Keratinocyte (primary cell): ENCODE data around the gene AGO1. TPM values are rescaled to one million over a fixed set of nuclear protein-coding genes. Genes with fewer than 3 reads are reported as not detected.

ENCODE experiments used
- DNase-seq: peaks from one replicate; pipeline ENCODE4 v3.0.0-alpha.2; 2011; ENCODE audit warnings: low read depth, missing footprints, low spot score
- FAIRE-seq: peaks from 2 replicates; lab custom pipeline; 2011; peaks lifted over from hg19 to GRCh38; lab: Jason Lieb, UNC
- H2AFZ ChIP-seq: 2 replicates; pipeline ENCODE4 v1.6.0; 2012; ENCODE audit warnings: low read length, control low read depth, inconsistent platforms; ENCODE audit not compliant: control insufficient read depth
- H3K27ac ChIP-seq: 2 replicates; pipeline ENCODE4 v1.5.1; 2011; ENCODE audit warnings: low read length; ENCODE audit not compliant: control insufficient read depth, insufficient read depth
- H3K27me3 ChIP-seq: 3 replicates; pipeline ENCODE4 v1.6.0; 2011; ENCODE audit warnings: low read length; ENCODE audit not compliant: control insufficient read depth, insufficient read depth; ENCODE audit errors: extremely low read depth
- H3K36me3 ChIP-seq, 2 experiments: 2 replicates in 1 of 2; 3 replicates in 1 of 2; pipeline ENCODE4 v1.5.1; 2011; ENCODE audit warnings: low read length in 2 of 2, mild to moderate bottlenecking in 1 of 2; ENCODE audit not compliant: control insufficient read depth in 2 of 2, insufficient read depth in 2 of 2; ENCODE audit errors: extremely low read depth in 1 of 2
- H3K4me1 ChIP-seq: 3 replicates; pipeline ENCODE4 v1.5.1; 2011; ENCODE audit warnings: low read length; ENCODE audit not compliant: control insufficient read depth, insufficient read depth; ENCODE audit errors: extremely low read depth
- H3K4me2 ChIP-seq: 3 replicates; pipeline ENCODE4 v1.6.0; 2011; ENCODE audit warnings: low read depth, low read length; ENCODE audit not compliant: control insufficient read depth, insufficient read depth; ENCODE audit errors: extremely low read depth
- H3K4me3 ChIP-seq, 3 experiments: fragments of 200-600 bp in 1 of 3; sonication (generic) in 1 of 3; 2 replicates in 2 of 3; 3 replicates in 1 of 3; pipeline ENCODE4 v1.5.1; 2011 to 2016; ENCODE audit warnings: low read length in 3 of 3, mild to moderate bottlenecking in 3 of 3, control low read depth in 2 of 3, inconsistent platforms in 1 of 3, low read depth in 1 of 3, mixed read lengths in 1 of 3, mixed run types in 1 of 3, moderate library complexity in 1 of 3; ENCODE audit not compliant: control insufficient read depth in 2 of 3, insufficient read depth in 2 of 3; ENCODE audit errors: extremely low read depth in 1 of 3
- H3K79me2 ChIP-seq: 2 replicates; pipeline ENCODE4 v1.6.0; 2012; ENCODE audit warnings: low read length; ENCODE audit not compliant: control insufficient read depth, insufficient read depth
- H3K9ac ChIP-seq: 3 replicates; pipeline ENCODE4 v1.6.0; 2011; ENCODE audit warnings: low read length; ENCODE audit not compliant: control insufficient read depth, insufficient read depth; ENCODE audit errors: extremely low read depth
- H3K9me1 ChIP-seq: 3 replicates; pipeline ENCODE4 v1.6.0; 2011; ENCODE audit warnings: low read length; ENCODE audit not compliant: control insufficient read depth, insufficient read depth; ENCODE audit errors: extremely low read depth
- H3K9me3 ChIP-seq: 2 replicates; pipeline ENCODE4 v1.5.1; 2012; ENCODE audit warnings: low read depth, low read length; ENCODE audit not compliant: control insufficient read depth
- H4K20me1 ChIP-seq: 3 replicates; pipeline ENCODE4 v1.6.0; 2011; ENCODE audit warnings: low read length; ENCODE audit not compliant: control insufficient read depth, insufficient read depth; ENCODE audit errors: extremely low read depth
- EZH2 ChIP-seq: IDR thresholded peaks from one replicate; pipeline ENCODE4 v1.6.1; 2012; ENCODE audit warnings: inconsistent platforms, mild to moderate bottlenecking, low read length, moderate library complexity
- dilution Hi-C: fragments of 300-500 bp; cut with MboI; formaldehyde crosslinking; loops from one replicate; pipeline ENCODE4 v1.7.0; 2020; ENCODE audit warnings: low sequenced_read_pairs; ENCODE audit not compliant: extremely low pct_ligation_motif_present
- polyA plus RNA-seq, 5 experiments: library from polyadenylated mRNA; depleted of rRNA in 3 of 5; stranded (reverse) in 3 of 5; stranded (forward) in 1 of 5; unstranded in 1 of 5; fragments of >200 nt; gene quantifications; 1 replicate in 1 of 5; 2 replicates in 3 of 5; 3 replicates in 1 of 5; pipeline versions ENCODE4 v1.2.1 to v1.2.3, GENCODE V29; 2011 to 2012; ENCODE audit warnings: missing spikeins in 2 of 5, low read depth in 1 of 5, low replicate concordance in 1 of 5
- TF ChIP-seq, protein P1 (sequence below), 3 experiments: IDR thresholded peaks in 1 of 3; conservative IDR thresholded peaks in 1 of 3; optimal IDR thresholded peaks in 1 of 3; 2 replicates in 2 of 3; 3 replicates in 1 of 3; pipeline versions ENCODE3 to v1.5.1; 2011; ENCODE audit warnings: low read length in 3 of 3, mild to moderate bottlenecking in 3 of 3, moderate library complexity in 2 of 3, control low read depth in 1 of 3, inconsistent platforms in 1 of 3; ENCODE audit not compliant: insufficient read depth in 2 of 3; ENCODE audit errors: extremely low read depth in 1 of 3

AGO1 gene
- polyA plus RNA-seq, 1 donor (not counting 4 experiments of a cell fraction or from before 2014, with no cell fraction given): 5.7 TPM

- Histone ChIP-seq H3K9me3 (no peaks in the 10 kb centered on the region), H3K27me3 (no peaks in the 10 kb centered on the region), H3K27ac (no peak overlapping the region), H3K9ac (no peak overlapping the region), H3K4me1 (no peaks in the 10 kb centered on the region), H3K9me1 (no peaks in the 10 kb centered on the region), H3K4me3 (no peak overlapping the region), H3K36me3 (peaks cover 27 to 28% of the 10 kb centered on the region in 2 experiments), H3K4me2 (no peak overlapping the region), H2AFZ (no peak overlapping the region), H3K79me2 (no peaks in the 10 kb centered on the region), H4K20me1 (no peaks in the 10 kb centered on the region)
- no peak for FAIRE-seq
- TF ChIP-seq EZH2: no peak
- TF ChIP-seq, protein P1, sequence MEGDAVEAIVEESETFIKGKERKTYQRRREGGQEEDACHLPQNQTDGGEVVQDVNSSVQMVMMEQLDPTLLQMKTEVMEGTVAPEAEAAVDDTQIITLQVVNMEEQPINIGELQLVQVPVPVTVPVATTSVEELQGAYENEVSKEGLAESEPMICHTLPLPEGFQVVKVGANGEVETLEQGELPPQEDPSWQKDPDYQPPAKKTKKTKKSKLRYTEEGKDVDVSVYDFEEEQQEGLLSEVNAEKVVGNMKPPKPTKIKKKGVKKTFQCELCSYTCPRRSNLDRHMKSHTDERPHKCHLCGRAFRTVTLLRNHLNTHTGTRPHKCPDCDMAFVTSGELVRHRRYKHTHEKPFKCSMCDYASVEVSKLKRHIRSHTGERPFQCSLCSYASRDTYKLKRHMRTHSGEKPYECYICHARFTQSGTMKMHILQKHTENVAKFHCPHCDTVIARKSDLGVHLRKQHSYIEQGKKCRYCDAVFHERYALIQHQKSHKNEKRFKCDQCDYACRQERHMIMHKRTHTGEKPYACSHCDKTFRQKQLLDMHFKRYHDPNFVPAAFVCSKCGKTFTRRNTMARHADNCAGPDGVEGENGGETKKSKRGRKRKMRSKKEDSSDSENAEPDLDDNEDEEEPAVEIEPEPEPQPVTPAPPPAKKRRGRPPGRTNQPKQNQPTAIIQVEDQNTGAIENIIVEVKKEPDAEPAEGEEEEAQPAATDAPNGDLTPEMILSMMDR (optimal IDR thresholded peaks at IDR 0.05 in 1 of 3, IDR thresholded peaks at IDR 0.05 in 1 of 3, conservative IDR thresholded peaks at IDR 0.05 in 1 of 3; ENCODE audit: extremely low read depth in 1 of 3, insufficient read depth in 2 of 3, low read length in 3 of 3): no peak
- dilution Hi-C loops: no loop called here
- no peak for DNase-seq
These were observed 31.7 kb downstream of the AGO1 start for GRCh38 chr1:35914717-35915116.

GRCh38 chr1:35915693-35916092 lies 32.7 kb downstream of the AGO1 start:
- Histone ChIP-seq H3K27me3 (no peaks in the 10 kb centered on the region), H2AFZ (no peak overlapping the region), H3K4me2 (no peak overlapping the region), H3K9ac (no peak overlapping the region), H3K9me1 (no peaks in the 10 kb centered on the region), H4K20me1 (no peaks in the 10 kb centered on the region), H3K36me3 (peaks cover 27 to 28% of the 10 kb centered on the region in 2 experiments), H3K4me3 (no peak overlapping the region), H3K9me3 (no peaks in the 10 kb centered on the region), H3K27ac (no peak overlapping the region), H3K4me1 (no peaks in the 10 kb centered on the region), H3K79me2 (no peaks in the 10 kb centered on the region)
- FAIRE-seq (no peak), DNase-seq (no peak)
- TF ChIP-seq, protein P1 (optimal IDR thresholded peaks at IDR 0.05 in 1 of 3, IDR thresholded peaks at IDR 0.05 in 1 of 3, conservative IDR thresholded peaks at IDR 0.05 in 1 of 3; ENCODE audit: extremely low read depth in 1 of 3, insufficient read depth in 2 of 3, low read length in 3 of 3): no peak
- TF ChIP-seq EZH2: no peak
- dilution Hi-C loops: no loop called here
